ENCODE data around the gene PADI3. TPM values are rescaled to one million over a fixed set of nuclear protein-coding genes. Genes with fewer than 3 reads are reported as not detected.
A peak's percentile ranks its signal among the peaks of the same experiment; 100 is the strongest.

Gene PADI3
- polyA plus RNA-seq, 2 of the 4 experiments (the other 2 are of a cell fraction) = 0.99 to 2.4 TPM

- ATAC-seq (peak in 1 of 2 experiments; percentile 47; a peak in 3 of 6 replicates), FAIRE-seq (no peak), DNase-seq (ENCODE audit: low read depth in 1 of 2, low spot score in 1 of 2) (no peak)
- Histone ChIP-seq H3K9me3 (no peaks in the 10 kb centered on the region), H3K4me3 (no peak overlapping the region), H3K4me1 (peaks cover 32% of the 10 kb centered on the region), H3K27ac (peak overlapping the region; percentile 44 to 93; a peak in 5 of 6 replicates), H3K4me2 (peak overlapping the region; percentile 24; the same call in 2 of the 3 replicates)
- TF ChIP-seq ZFP36 (IDR thresholded peaks at IDR 0.05; ENCODE audit: borderline replicate concordance, partially characterized antibody) (no peak), FOSL2 (IDR thresholded peaks at IDR 0.05) (no peak), FOSL2 (CRISPR knock-in tag; IDR thresholded peaks at IDR 0.05) (no peak), MAZ (IDR thresholded peaks at IDR 0.05; ENCODE audit: borderline replicate concordance, low read depth, low read length) (no peak), HOXB13 (CRISPR knock-in tag; IDR thresholded peaks at IDR 0.05; ENCODE audit: low read depth) (no peak), CEBPB (IDR thresholded peaks at IDR 0.05) (no peak), NPAS2 (CRISPR knock-in tag; IDR thresholded peaks at IDR 0.05; ENCODE audit: borderline replicate concordance) (no peak), MYC (IDR thresholded peaks at IDR 0.05; ENCODE audit: borderline replicate concordance, low read length) (no peak), CTCF (IDR thresholded peaks at IDR 0.05) (no peak), EHF (CRISPR knock-in tag; IDR thresholded peaks at IDR 0.05) (no peak), CBX2 (IDR thresholded peaks at IDR 0.05; ENCODE audit: borderline replicate concordance, low read depth) (no peak), HOXB5 (CRISPR knock-in tag; IDR thresholded peaks at IDR 0.05) (no peak), GATA3 (IDR thresholded peaks at IDR 0.05; ENCODE audit: borderline replicate concordance) (no peak), JUN (IDR thresholded peaks at IDR 0.05) (no peak)
- TF ChIP-seq, protein P1, sequence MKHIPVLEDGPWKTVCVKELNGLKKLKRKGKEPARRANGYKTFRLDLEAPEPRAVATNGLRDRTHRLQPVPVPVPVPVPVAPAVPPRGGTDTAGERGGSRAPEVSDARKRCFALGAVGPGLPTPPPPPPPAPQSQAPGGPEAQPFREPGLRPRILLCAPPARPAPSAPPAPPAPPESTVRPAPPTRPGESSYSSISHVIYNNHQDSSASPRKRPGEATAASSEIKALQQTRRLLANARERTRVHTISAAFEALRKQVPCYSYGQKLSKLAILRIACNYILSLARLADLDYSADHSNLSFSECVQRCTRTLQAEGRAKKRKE (CRISPR knock-in tag; IDR thresholded peaks at IDR 0.05; ENCODE audit: low read depth) = no peak
- CTCF ChIA-PET = interaction anchor here (1.1 to 2.2 kb wide), 2 partner anchors 53 to 75 kb away, joined by 3 to 11 read pairs; no protein-coding TSS in a partner anchor
- POLR2A ChIA-PET = no interaction called here
- WGBS (ENCODE audit: missing lambda C conversion rate) = 58% methylated on average over 5 of the region's 5 CpGs
Measured at GRCh38 chr1:17200756-17201155, 48.1 kb upstream of the PADI3 start.

- ChIA-PET CTCF (interaction anchor here (1.0 to 1.1 kb wide), 2 partner anchors 53 to 69 kb away, joined by 3 to 4 read pairs; no protein-coding TSS in a partner anchor), POLR2A (interaction anchor here (0.8 kb wide), 1 partner anchor 74 kb away, joined by 3 read pairs; no protein-coding TSS in a partner anchor)
- ATAC-seq (peak; percentile 25 to 51; a peak in 3 of 6 replicates), FAIRE-seq (no peak), DNase-seq (ENCODE audit: low read depth in 1 of 2, low spot score in 1 of 2) (peak in 1 of 2 experiments; percentile 63)
- H3K27ac ChIP-seq = peak overlapping the region; percentile 44 to 93; a peak in 5 of 6 replicates
- peak overlapping the region; percentile 43; the same call in 2 of the 3 replicates for H3K4me2 ChIP-seq
- no peak overlapping the region for H3K4me3 ChIP-seq
- no peaks in the 10 kb centered on the region for H3K9me3 ChIP-seq
- TF ChIP-seq, protein P2, sequence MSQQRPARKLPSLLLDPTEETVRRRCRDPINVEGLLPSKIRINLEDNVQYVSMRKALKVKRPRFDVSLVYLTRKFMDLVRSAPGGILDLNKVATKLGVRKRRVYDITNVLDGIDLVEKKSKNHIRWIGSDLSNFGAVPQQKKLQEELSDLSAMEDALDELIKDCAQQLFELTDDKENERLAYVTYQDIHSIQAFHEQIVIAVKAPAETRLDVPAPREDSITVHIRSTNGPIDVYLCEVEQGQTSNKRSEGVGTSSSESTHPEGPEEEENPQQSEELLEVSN (IDR thresholded peaks at IDR 0.05; ENCODE audit: borderline replicate concordance, low read depth) = no peak
- TF ChIP-seq CBX2 (IDR thresholded peaks at IDR 0.05; ENCODE audit: borderline replicate concordance, low read depth) (no peak), ZSCAN20 (CRISPR knock-in tag; IDR thresholded peaks at IDR 0.05) (no peak), CTCF (IDR thresholded peaks at IDR 0.05) (no peak), JUNB (IDR thresholded peaks at IDR 0.05) (no peak), PBX3 (IDR thresholded peaks at IDR 0.05) (no peak), NR3C1 (IDR thresholded peaks at IDR 0.05) (no peak), ZC3H11A (IDR thresholded peaks at IDR 0.05) (no peak), MYC (IDR thresholded peaks at IDR 0.05; ENCODE audit: borderline replicate concordance, low read length) (no peak), HOXB13 (CRISPR knock-in tag; IDR thresholded peaks at IDR 0.05; ENCODE audit: low read depth) (no peak), FOXS1 (CRISPR knock-in tag; IDR thresholded peaks at IDR 0.05) (no peak), SREBF2 (IDR thresholded peaks at IDR 0.05) (no peak), EHF (CRISPR knock-in tag; IDR thresholded peaks at IDR 0.05) (no peak), TP53 (CRISPR knock-in tag; IDR thresholded peaks at IDR 0.05) (no peak), KDM5A (IDR thresholded peaks at IDR 0.05) (no peak), ZNF302 (CRISPR knock-in tag; IDR thresholded peaks at IDR 0.05) (no peak)
- TF ChIP-seq, protein P3, sequence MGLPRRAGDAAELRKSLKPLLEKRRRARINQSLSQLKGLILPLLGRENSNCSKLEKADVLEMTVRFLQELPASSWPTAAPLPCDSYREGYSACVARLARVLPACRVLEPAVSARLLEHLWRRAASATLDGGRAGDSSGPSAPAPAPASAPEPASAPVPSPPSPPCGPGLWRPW (IDR thresholded peaks at IDR 0.05) = no peak
- TF ChIP-seq, protein P4, sequence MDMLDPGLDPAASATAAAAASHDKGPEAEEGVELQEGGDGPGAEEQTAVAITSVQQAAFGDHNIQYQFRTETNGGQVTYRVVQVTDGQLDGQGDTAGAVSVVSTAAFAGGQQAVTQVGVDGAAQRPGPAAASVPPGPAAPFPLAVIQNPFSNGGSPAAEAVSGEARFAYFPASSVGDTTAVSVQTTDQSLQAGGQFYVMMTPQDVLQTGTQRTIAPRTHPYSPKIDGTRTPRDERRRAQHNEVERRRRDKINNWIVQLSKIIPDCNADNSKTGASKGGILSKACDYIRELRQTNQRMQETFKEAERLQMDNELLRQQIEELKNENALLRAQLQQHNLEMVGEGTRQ (IDR thresholded peaks at IDR 0.05) = no peak
- peaks cover 32% of the 10 kb centered on the region for H3K4me1 ChIP-seq
- WGBS (ENCODE audit: missing lambda C conversion rate) = 68% methylated on average over 5 of the region's 9 CpGs
Measured at GRCh38 chr1:17201201-17202021, 47.5 kb upstream of the PADI3 start.

All from A549 (cell line).